Parathyroid adenoma (tissue), 2 donors: ENCODE data around the gene ZNF594.
"Not testable (repeated sequence)": the region's sequence is repeated elsewhere in the genome, so short reads cannot be mapped to it uniquely, and the experiment has no call there.

Experiments
- H2AFZ ChIP-seq: fragments of 300-600 bp; sonication (generic); one replicate; pipeline ENCODE4 v1.7.0; 2017; ENCODE audit warnings: antibody characterized with exemption, mild to moderate bottlenecking
- H3K27ac ChIP-seq: fragments of 300-600 bp; sonication (generic); one replicate; pipeline ENCODE4 v1.7.0; 2017
- H3K27me3 ChIP-seq: fragments of 300-600 bp; sonication (generic); one replicate; pipeline ENCODE4 v1.7.0; 2017; ENCODE audit warnings: low read length; ENCODE audit not compliant: control insufficient read depth, insufficient read depth
- H3K36me3 ChIP-seq: fragments of 300-600 bp; sonication (generic); one replicate; pipeline ENCODE4 v1.7.0; 2017; ENCODE audit warnings: low read length; ENCODE audit not compliant: control insufficient read depth, insufficient read depth
- H3K4me1 ChIP-seq: fragments of 300-600 bp; sonication (generic); one replicate; pipeline ENCODE4 v1.7.0; 2017; ENCODE audit warnings: control low read depth
- H3K4me2 ChIP-seq: fragments of 300-600 bp; sonication (generic); one replicate; pipeline ENCODE4 v1.7.0; 2017; ENCODE audit warnings: low read length
- H3K4me3 ChIP-seq: fragments of 300-600 bp; sonication (generic); one replicate; pipeline ENCODE4 v1.7.0; 2017; ENCODE audit warnings: low read depth, low read length
- H3K79me2 ChIP-seq: fragments of 300-600 bp; sonication (generic); one replicate; pipeline ENCODE4 v1.7.0; 2017; ENCODE audit warnings: control low read depth
- H3K9ac ChIP-seq: fragments of 300-600 bp; sonication (generic); one replicate; pipeline ENCODE4 v1.7.0; 2017; ENCODE audit warnings: mild to moderate bottlenecking
- H3K9me3 ChIP-seq: fragments of 300-600 bp; sonication (generic); one replicate; pipeline ENCODE4 v1.7.0; 2017; ENCODE audit warnings: low read length; ENCODE audit not compliant: control insufficient read depth
- CTCF ChIP-seq: fragments of 300-600 bp; sonication (generic); IDR thresholded peaks from one replicate; pipeline ENCODE4 v1.7.0; 2017; ENCODE audit warnings: antibody characterized with exemption, mild to moderate bottlenecking
- donor health status: primary hyperparathyroidism.

The ZNF594 gene

DNA sequence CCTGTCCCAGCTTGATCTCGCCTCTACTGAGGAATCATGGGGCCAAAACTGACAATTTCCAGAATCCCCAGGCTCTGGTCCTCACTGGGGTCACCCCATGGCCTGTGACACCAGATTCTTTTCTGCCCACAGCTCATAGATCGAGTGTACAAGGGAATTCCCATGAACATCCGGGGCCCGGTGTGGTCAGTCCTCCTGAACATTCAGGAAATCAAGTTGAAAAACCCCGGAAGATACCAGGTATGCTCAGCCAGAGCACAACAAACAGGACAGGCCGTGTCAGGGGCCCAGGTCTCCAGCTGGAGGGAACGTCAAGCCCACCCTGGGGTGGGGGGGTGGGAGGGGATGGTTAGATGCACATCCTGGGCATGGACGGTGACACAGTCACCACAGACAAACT lies 58.4 kb downstream of the ZNF594 start:
- Histone ChIP-seq H3K9me3 (no peaks in the 10 kb centered on the region), H3K9ac (no peak overlapping the region), H3K27ac (no peak overlapping the region), H3K79me2 (no peaks in the 10 kb centered on the region), H3K4me1 (no peaks in the 10 kb centered on the region), H3K27me3 (no peaks in the 10 kb centered on the region), H3K4me2 (no peak overlapping the region), H3K36me3 (no peaks in the 10 kb centered on the region), H2AFZ (no peak overlapping the region), H3K4me3 (no peak overlapping the region)
- TF ChIP-seq CTCF: no peak

GRCh38 chr17:5132503-5133225 lies 59.0 kb downstream of the ZNF594 start:
- H3K27me3 ChIP-seq, H3K4me2 ChIP-seq, H3K4me1 ChIP-seq, H3K9me3 ChIP-seq, H3K79me2 ChIP-seq, H3K27ac ChIP-seq, H2AFZ ChIP-seq, H3K4me3 ChIP-seq, H3K36me3 ChIP-seq, H3K9ac ChIP-seq: not testable (repeated sequence)

- H3K79me2 ChIP-seq: not testable (repeated sequence)
These were observed 59.7 kb downstream of the ZNF594 start for GRCh38 chr17:5131799-5132502.

GRCh38 chr17:5131146-5131715 lies 60.4 kb downstream of the ZNF594 start:
- TF ChIP-seq CTCF: no peak

More at GRCh38 chr17:5131799-5132502, 59.7 kb downstream of the ZNF594 start:
- H3K9me3 ChIP-seq, H3K4me1 ChIP-seq, H2AFZ ChIP-seq, H3K27me3 ChIP-seq, H3K4me3 ChIP-seq, H3K36me3 ChIP-seq, H3K4me2 ChIP-seq, H3K9ac ChIP-seq, H3K27ac ChIP-seq: not testable (repeated sequence)

DNA sequence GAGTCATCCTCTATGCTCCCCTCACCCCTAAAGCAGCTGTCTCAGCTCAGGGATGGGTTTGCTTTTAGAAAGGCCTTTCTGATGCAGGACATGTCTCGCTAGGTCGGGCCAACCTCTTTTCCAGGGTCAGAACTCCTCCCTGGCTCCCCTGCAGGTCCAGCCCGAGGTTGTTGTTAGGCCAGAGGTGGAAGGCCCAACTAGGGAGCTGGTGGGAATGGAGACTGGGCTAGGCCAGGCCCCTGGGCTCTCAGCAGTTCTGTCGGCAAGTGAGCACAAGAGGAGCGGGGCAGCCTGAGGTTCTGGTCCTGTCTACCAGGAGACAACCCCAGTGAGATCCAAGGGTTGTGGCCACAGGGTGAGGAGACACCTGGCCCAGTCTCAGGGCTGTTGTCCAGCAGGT lies 61.0 kb downstream of the ZNF594 start:
- not testable (repeated sequence) for H3K4me2 ChIP-seq, H3K36me3 ChIP-seq, H3K9me3 ChIP-seq, H3K27ac ChIP-seq, H3K4me3 ChIP-seq, H3K79me2 ChIP-seq, H3K4me1 ChIP-seq, H2AFZ ChIP-seq, H3K27me3 ChIP-seq, H3K9ac ChIP-seq

More at GRCh38 chr17:5131146-5131715, 60.4 kb downstream of the ZNF594 start:
- Histone ChIP-seq H3K27ac (no peak overlapping the region), H3K9ac (no peak overlapping the region), H3K36me3 (no peaks in the 10 kb centered on the region), H3K9me3 (no peaks in the 10 kb centered on the region), H3K4me2 (no peak overlapping the region), H3K4me3 (no peak overlapping the region), H3K27me3 (no peaks in the 10 kb centered on the region), H3K4me1 (no peaks in the 10 kb centered on the region), H3K79me2 (no peaks in the 10 kb centered on the region), H2AFZ (no peak overlapping the region)

- H3K36me3 ChIP-seq, H3K9me3 ChIP-seq, H3K4me3 ChIP-seq, H2AFZ ChIP-seq, H3K4me2 ChIP-seq, H3K9ac ChIP-seq, H3K4me1 ChIP-seq, H3K79me2 ChIP-seq, H3K27ac ChIP-seq, H3K27me3 ChIP-seq: not testable (repeated sequence)
These were observed 61.4 kb downstream of the ZNF594 start for GRCh38 chr17:5130261-5130660.

DNA sequence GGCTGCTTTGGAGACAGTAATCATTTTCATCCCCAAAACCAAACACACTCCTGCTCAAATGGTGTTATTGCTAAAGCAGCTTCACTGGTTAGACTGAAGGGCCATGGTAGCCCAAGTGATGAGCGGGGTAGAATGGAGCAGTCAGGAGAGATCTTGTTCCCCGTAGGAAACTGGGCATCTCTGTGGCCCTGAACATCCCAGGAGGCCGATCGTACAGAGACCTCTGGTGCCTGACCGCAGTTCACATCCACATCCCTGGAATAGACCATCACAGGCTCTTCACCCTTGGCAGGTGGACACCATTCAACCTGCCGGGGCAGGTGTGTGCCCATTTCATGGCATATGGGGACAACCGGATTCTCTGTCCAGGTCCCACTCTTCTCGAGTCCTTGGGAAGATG lies 61.9 kb downstream of the ZNF594 start:
- H3K9me3 ChIP-seq, H3K27ac ChIP-seq, H3K4me1 ChIP-seq, H3K4me3 ChIP-seq, H3K9ac ChIP-seq, H2AFZ ChIP-seq, H3K27me3 ChIP-seq, H3K79me2 ChIP-seq, H3K4me2 ChIP-seq, H3K36me3 ChIP-seq: not testable (repeated sequence)
